ENCODE data around the gene MRPS15.

DNA sequence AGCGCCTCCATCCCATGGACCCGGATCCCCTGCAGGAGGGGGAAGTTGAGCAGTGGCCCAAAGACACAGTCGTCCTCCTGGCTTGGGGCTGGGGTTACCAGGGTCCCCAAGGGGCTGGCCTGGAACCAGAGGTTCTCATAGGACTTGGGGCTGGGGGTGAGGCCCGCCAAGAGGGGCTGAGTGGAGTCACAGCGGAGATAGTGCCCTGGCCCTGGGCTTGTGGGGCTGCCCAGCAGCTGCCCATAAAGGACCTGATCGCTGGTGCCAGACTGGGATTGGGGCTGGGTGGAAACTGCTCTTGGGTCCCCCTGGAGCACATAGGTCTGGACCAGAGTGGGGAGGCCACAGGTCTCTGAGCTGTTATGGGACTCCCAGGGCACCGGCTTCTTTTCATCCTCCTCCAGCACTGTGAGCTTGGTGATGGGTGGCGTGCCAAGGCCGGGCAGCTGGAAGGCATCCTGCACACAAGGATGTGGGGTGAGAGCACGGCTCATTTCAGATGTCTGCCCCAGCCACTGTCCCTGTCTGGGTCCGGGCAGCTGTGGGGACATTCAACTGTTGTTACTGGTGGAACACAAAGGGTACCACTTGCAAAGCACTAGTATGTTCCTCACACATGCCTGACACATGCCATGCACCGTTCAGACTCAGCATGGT, 2.3 kb upstream of the MRPS15 start:
- TF ChIP-seq, protein P1, sequence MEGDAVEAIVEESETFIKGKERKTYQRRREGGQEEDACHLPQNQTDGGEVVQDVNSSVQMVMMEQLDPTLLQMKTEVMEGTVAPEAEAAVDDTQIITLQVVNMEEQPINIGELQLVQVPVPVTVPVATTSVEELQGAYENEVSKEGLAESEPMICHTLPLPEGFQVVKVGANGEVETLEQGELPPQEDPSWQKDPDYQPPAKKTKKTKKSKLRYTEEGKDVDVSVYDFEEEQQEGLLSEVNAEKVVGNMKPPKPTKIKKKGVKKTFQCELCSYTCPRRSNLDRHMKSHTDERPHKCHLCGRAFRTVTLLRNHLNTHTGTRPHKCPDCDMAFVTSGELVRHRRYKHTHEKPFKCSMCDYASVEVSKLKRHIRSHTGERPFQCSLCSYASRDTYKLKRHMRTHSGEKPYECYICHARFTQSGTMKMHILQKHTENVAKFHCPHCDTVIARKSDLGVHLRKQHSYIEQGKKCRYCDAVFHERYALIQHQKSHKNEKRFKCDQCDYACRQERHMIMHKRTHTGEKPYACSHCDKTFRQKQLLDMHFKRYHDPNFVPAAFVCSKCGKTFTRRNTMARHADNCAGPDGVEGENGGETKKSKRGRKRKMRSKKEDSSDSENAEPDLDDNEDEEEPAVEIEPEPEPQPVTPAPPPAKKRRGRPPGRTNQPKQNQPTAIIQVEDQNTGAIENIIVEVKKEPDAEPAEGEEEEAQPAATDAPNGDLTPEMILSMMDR (conservative IDR thresholded peaks at IDR 0.05; ENCODE audit: low read depth, low read length), result no peak
- no peak for TF ChIP-seq EZH2 (IDR thresholded peaks at IDR 0.05; ENCODE audit: borderline replicate concordance, low read depth, low read length, poor library complexity, severe bottlenecking)
